A549 treated with ZK216348 at 1 μM for 4 hours (cell line): Measurements from ENCODE around the gene GIT2. TPM values are rescaled to one million over a fixed set of nuclear protein-coding genes. Genes with fewer than 3 reads are reported as not detected.

Source experiments
- total RNA-seq: library from RNA; stranded (reverse); fragments of 200-300 nt; extraction: Qiagen RNA extraction; gene quantifications from 5 replicates; pipeline ENCODE4 v1.2.3, GENCODE V29; 2022; ENCODE audit warnings: low read depth

GIT2 gene, protein sequence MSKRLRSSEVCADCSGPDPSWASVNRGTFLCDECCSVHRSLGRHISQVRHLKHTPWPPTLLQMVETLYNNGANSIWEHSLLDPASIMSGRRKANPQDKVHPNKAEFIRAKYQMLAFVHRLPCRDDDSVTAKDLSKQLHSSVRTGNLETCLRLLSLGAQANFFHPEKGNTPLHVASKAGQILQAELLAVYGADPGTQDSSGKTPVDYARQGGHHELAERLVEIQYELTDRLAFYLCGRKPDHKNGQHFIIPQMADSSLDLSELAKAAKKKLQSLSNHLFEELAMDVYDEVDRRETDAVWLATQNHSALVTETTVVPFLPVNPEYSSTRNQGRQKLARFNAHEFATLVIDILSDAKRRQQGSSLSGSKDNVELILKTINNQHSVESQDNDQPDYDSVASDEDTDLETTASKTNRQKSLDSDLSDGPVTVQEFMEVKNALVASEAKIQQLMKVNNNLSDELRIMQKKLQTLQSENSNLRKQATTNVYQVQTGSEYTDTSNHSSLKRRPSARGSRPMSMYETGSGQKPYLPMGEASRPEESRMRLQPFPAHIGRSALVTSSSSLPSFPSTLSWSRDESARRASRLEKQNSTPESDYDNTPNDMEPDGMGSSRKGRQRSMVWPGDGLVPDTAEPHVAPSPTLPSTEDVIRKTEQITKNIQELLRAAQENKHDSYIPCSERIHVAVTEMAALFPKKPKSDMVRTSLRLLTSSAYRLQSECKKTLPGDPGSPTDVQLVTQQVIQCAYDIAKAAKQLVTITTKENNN
- total RNA-seq, result 16.2 to 23.3 TPM (median 20.5 TPM) in 5 replicates

DNA sequence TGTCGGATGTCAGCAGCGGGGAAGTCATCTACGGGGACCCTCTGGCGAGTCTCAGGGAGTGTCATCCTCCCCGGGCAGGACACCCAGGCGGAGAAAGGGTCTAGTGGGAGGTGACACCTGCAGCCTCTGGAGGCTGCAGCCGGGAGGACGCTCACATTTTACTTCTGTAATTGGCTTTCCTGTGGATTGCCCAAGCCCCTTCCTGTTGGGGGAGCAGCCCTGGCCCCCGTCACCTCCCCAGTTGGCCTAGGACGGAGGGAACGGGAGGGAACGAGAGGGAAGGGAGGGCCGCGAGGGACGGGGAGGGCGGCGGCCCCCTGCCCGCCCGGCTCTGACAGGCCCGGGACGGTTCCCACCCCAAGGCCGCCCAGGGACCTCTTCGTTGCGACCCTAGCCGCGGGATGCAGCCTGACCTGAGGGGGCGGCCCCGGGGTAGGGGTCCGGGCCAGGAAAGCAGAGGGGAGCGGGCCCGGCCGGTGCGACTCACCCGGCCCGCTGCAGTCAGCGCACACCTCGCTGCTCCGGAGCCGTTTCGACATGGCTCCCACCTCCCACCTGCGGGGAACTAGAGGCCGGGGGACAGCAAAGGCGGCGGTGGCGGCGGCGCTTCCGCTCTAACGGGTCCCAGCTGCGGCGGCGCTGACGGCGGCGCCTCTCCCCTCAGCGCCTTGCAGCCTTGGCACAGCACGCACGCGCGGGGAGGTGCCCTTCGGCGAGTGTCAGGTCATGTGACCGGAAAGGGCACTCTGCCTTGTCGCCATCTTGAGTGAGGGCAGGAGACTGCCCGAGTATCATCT, at the start of gene GIT2:
GIT2 (minus strand) TSS at position 683 of the 797 bp plus-strand sequence; CDS start at position 539, 144 bp downstream.

GRCh38 chr12:109998904-109999648, 2.9 kb upstream of the GIT2 start, which contains the start of gene ANKRD13A:
Gene ANKRD13A (plus strand): TSS chr12:109999430. CDS start chr12:109999689, 259 bp downstream.

DNA sequence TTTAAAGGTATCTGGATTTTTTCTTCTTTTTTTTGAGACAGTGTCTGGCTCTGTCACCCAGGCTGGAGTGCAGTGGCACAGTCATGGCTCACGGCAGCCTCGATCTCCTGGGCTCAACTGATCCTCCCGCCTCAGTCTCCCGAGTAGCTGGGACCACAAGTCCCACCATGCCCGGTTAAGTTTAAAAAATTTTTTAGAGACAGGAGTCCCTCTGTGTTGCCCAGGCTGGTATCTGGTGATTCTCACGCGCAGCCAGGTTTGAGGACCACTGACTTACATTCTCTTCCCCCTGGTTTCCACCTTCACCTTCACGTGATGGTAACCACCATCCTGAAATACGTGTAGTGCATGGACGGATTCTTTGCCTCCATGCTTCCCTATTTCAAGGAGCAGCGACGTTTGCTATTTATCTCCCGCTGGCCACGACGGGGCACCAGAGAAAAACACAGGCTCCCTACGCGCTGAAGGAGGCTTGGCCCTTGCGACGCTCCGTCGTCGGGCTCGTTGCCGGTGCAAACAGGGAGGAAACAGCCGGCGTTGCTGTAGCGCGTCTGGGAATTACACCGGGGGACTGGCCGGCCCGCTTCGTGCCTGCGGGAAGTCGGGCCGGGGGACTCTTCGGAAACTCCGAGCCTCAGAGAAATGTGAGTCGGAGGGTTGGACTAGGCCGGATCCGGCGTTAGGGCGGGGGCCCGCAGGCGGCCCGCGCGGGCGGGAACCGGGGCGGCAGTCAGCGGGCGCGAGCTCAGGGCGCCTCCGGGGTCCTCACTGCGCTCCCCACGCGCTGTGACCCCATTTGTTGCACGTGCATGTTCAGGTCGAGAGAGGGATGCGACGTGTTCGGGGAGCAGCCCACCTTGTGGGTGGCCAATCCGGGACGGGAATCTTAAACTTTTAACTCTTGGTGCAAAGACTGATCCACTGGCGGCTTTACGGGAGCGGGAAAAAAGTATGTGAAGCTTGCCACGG, 96.1 kb downstream of the GIT2 start, which contains the start of gene TCHP:
TCHP (plus strand) TSS at position 492 of the 969 bp plus-strand sequence. CDS start 2,753 bp downstream, outside the sequence.

GRCh38 chr12:109880043-109880931, 115.9 kb downstream of the GIT2 start, which contains the start of gene GLTP:
Gene GLTP (minus strand): TSS chr12:109880541. CDS start chr12:109880374, 167 bp downstream.

Other genes with a start within 250 kb of the GIT2 start
- gene TRPV4, start 163.0 kb downstream of the GIT2 start, total RNA-seq, result 0.07 to 0.18 TPM (median 0.09 TPM) in 5 replicates
- gene GLTP, start 115.8 kb downstream of the GIT2 start, total RNA-seq, result 17.9 to 22.8 TPM (median 21.2 TPM) in 5 replicates
- gene TCHP, start 96.1 kb downstream of the GIT2 start, total RNA-seq, result 16.3 to 20.3 TPM (median 17.8 TPM) in 5 replicates
- gene ANKRD13A, start 3.1 kb upstream of the GIT2 start, total RNA-seq, result 13.4 to 21.5 TPM (median 18.5 TPM) in 5 replicates
- gene C12orf76, start 52.2 kb upstream of the GIT2 start, total RNA-seq, result 6.0 to 7.9 TPM (median 6.3 TPM) in 5 replicates
- gene IFT81, start 128.0 kb upstream of the GIT2 start, total RNA-seq, result 13.2 to 29.7 TPM (median 20.1 TPM) in 5 replicates